Liver (tissue), 3 donors: ENCODE measurements around the gene EPS8.
"Not testable (repeated sequence)": the region's sequence is repeated elsewhere in the genome, so short reads cannot be mapped to it uniquely, and the experiment has no call there.

Experiments
- CTCF ChIP-seq: fragments of 150-350 bp; IDR thresholded peaks from 2 replicates; pipeline ENCODE4 v1.5.1; 2017; ENCODE audit warnings: improper control_type of control experiment, low read depth, low read length; ENCODE audit not compliant: missing input control
- GABPA ChIP-seq, 2 donors: IDR thresholded peaks in 1 of 2; conservative IDR thresholded peaks in 1 of 2; 2 replicates each; pipeline ENCODE4 v1.6.1; 2016; ENCODE audit warnings: antibody characterized with exemption in 2 of 2, mild to moderate bottlenecking in 1 of 2, moderate library complexity in 1 of 2
- RAD21 ChIP-seq, 2 donors: IDR thresholded peaks; 2 replicates each; pipeline ENCODE4 v1.6.1; 2016; ENCODE audit warnings: antibody characterized with exemption in 2 of 2, mild to moderate bottlenecking in 2 of 2
- TAF1 ChIP-seq: conservative IDR thresholded peaks from 2 replicates; pipeline ENCODE4 v1.6.1; 2016; ENCODE audit warnings: antibody characterized with exemption, mild to moderate bottlenecking
- YY1 ChIP-seq: IDR thresholded peaks from 2 replicates; pipeline ENCODE4 v1.6.1; 2016; ENCODE audit warnings: antibody characterized with exemption, mild to moderate bottlenecking
- ZBTB33 ChIP-seq: IDR thresholded peaks from 2 replicates; pipeline ENCODE4 v1.6.1; 2016; ENCODE audit warnings: antibody characterized with exemption
- donor health status: healthy.
- donor health status: healthy.

GRCh38 chr12:15740389-15740788 lies 48.8 kb downstream of the EPS8 start:
- not testable (repeated sequence) for TF ChIP-seq CTCF; TAF1; ZBTB33; GABPA (IDR thresholded peaks at IDR 0.05 in 1 of 2, conservative IDR thresholded peaks at IDR 0.05 in 1 of 2); RAD21 (IDR thresholded peaks at IDR 0.05); YY1
